NCI-H2196 (cell line): Measurements from ENCODE around the gene PLEKHB1.

Experiments used
- DNase-seq: peaks from one replicate; lab custom pipeline; 2025; ENCODE audit not compliant: unreplicated experiment; lab: John Stamatoyannopoulos, UW

PLEKHB1 gene

GRCh38 chr11:73647459-73648100, 1.2 kb downstream of the PLEKHB1 start:
- peak; percentile 95 for DNase-seq

GRCh38 chr11:73648121-73648520, 1.7 kb downstream of the PLEKHB1 start:
- DNase-seq, result no peak

DNA sequence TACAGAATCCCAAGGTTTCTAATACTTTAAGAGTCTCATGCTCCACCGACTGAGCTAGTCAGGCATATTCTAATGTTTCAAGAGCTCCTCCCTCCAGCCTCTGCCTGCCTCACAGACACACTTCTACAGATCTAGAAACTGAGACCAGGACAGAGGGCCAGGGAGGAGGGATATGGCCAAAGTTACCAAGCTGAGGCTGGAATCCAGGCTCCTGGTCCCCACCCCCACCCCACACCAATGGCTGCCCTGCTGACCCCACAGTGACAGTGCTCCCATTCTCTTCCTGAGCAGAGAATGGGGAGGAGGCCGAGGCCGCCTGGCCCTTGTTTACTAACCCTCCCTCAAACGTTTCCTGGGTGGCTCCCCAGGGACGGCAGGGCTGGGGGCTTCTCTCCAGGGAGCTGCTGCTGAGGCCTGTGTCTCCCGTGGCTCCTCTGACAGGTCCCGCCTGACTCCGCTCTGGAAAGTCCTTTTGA, 2.2 kb downstream of the PLEKHB1 start:
- DNase-seq, result no peak

DNA sequence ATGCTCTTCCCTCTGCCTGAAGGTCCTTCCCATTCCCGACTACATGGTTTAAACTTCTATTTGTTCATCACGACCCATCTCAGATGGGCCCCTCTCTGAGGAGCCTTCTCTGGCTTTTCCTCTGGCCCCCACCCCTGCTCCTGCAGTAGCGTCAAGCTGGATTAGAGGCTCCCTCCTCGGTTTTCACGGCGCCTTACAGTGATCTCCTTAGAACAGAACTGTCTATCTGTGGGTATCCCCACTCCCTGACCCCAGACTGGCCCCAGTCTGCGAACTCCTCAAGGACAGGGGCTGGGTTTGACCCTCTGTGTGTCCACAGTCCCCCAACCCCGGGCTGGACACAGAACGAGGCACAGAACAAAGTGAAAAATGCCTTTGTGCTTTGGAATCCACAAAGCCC, 2.8 kb downstream of the PLEKHB1 start:
- no peak for DNase-seq

GRCh38 chr11:73650400-73650799, 4.0 kb downstream of the PLEKHB1 start:
- no peak for DNase-seq

DNA sequence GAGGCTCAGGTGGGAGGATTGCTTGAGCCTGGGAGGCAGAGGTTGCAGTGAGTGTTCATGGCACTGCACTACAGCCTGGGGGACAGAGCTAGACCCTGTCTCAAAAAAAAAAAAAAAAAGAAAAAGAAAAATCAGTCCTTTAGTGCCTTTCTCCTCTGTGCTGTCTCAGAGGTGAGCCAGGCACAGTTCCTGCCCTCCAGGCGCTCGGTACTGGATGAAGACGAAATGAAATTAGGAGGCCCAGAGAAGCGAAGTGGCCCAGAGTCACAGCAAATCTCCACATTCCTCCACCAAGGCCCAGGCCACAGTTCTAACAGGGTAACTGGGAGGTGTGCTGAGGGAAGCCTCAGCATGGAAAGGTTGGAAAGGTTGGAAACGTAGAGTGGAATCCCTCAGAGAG, 4.9 kb downstream of the PLEKHB1 start:
- no peak for DNase-seq

DNA sequence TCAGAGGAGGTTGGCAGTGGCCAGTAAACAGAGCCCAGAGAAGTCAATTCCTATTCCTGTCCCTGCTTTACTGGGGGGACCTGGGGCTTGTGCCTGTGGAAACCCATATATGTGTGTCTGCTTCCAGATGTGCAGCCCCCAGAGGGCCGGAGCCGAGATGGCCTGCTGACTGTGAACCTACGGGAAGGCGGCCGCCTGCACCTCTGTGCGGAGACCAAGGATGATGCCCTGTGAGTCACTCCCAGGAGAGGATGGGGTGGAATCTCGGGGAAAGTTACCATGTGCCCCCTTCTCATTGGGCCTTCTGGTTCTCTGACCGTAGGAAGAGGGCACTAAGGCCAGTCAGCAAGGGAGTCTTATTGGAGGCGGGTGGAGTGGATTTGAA, 5.3 kb downstream of the PLEKHB1 start:
- no peak for DNase-seq

GRCh38 chr11:73652046-73652730, 5.8 kb downstream of the PLEKHB1 start:
- DNase-seq, result peak; percentile 50

DNA sequence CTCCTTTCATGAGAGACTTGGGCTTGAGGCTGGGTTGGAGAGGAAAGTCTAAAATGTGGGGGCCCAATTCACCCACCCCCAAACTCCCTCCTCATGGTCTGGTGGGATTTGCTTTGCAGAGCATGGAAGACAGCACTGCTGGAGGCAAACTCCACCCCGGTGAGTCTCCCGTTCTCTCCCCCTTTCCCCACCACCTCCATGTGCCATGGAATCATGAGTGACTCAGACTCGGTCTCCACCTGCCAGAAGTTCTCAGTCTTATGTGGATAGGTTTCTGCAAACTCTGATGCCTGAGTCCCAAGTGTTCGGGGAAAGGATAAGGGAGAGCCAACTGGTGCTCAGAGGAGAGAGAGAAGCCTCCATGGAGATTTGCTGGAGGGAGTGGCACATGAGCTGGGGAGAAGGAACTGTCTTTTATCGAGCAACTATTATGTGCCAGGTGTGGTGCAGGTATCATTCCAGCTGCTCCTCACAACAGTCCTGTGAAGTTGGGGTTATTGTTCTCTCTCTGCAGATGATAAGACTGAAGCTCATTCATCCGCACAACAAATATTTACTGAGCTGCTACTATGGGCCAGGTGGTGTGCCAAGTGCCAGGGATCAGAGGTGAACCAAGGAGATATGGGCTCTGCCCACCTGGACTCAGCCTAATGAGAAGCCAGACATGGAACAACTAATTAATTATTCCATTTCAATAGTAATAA, 6.6 kb downstream of the PLEKHB1 start:
- no peak for DNase-seq

DNA sequence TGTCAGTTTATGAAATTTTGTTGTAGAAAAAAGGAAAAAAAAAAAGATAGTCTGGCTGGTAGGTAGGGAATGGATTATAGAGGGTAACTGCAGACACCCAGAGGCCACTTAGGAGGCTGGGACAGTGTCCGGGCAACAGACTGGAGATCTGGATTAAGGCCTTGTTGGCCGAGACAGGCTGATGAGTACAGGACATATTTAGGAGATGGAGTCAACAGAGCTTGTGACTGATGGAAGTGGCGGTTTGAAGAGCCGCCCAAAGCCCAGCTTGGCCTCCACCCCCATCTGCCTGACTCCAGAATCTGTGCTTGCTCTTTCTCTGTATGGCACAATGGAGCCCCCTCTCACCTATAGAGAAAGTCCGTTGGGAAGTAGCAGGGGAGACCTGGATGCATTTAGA, 7.6 kb downstream of the PLEKHB1 start:
- no peak for DNase-seq

GRCh38 chr11:73654482-73655021, 8.2 kb downstream of the PLEKHB1 start:
- no peak for DNase-seq

DNA sequence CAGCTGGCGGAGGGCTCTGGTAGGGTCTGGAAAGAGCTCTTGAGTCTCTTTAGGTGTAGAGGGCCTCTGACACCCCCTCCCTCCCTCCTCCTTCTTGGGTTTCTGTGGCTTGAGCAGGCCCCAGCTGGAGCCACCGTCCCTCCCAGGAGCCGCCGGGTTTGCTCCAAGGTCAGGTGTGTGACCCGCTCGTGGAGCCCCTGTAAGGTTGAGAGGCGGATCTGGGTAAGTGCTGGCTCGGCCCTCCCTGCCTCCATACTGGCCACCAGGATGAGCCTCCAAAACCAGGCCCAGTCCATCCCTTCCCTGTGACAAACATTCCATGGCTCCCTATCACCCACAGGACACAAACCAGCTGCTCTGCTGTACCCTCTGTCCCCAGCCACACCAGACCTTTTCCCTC, 9.3 kb downstream of the PLEKHB1 start:
- DNase-seq, result no peak

- no peak for DNase-seq
Measured at GRCh38 chr11:73656985-73657384, 10.6 kb downstream of the PLEKHB1 start.

GRCh38 chr11:73659961-73660360, 13.6 kb downstream of the PLEKHB1 start:
- DNase-seq, result no peak

GRCh38 chr11:73660497-73661034, 14.2 kb downstream of the PLEKHB1 start:
- no peak for DNase-seq

DNA sequence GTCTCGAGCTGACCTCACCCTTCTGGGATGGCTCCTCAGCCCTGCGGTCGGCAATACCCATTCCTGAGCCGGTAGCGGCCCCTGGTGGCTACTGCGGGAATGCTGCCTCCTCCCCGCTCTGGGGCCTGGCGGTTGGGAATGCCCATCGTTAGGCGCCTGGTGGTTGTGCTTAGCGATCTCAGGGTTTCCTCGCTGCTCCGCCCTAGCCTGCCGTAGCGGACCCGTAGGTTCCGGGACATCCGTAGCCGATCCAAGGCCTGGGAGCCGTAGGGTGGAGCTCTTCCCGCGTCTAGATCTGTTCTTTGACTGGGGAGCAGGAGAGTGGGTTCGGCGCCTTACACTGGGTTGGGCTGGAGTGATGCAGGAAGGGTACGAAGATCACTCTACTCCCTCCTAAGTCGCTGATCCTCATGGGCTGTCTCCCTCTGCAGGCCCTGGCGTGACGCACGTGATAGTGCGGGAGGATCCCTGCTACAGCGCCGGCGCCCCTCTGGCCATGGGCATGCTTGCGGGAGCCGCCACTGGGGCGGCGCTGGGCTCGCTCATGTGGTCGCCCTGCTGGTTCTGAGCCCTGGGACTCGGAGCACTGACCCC, 14.8 kb downstream of the PLEKHB1 start:
- DNase-seq, result no peak

DNA sequence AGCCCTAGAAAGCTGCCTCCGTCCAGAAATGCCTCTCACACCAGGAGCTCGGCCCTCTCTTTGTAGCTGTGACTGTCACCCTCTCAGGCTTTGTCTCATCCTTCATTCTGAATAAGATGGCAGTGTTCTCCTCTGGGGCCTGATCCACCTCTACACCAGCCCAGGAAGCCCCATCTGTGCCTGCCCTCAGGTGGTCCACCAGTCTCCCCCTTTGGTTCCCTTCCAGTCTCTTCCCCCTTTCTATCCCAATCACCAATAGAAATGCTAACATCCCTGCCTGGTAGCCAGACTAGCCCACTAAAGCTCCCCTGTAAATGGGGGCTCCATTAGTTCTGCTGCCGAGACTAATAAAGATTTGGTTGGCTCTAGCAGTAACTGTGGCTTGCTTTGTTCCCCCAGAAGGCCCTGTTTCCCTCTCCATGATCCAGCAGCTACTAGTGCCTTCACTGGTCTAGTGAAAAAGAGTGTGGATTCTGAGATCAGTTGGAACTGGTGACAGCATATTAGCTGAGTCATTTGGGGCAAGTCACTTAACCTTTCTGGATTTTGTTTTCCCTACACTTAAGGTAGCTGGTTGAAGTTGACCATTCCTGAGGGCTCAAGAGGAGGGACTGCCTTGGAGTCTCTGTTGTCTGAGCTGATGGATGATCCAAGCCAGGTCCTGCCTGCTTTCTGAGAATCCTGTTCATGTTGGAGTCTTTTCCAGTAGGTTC, 16.2 kb downstream of the PLEKHB1 start:
- DNase-seq, result no peak

GRCh38 chr11:73663604-73664495, 17.5 kb downstream of the PLEKHB1 start:
- no peak for DNase-seq

DNA sequence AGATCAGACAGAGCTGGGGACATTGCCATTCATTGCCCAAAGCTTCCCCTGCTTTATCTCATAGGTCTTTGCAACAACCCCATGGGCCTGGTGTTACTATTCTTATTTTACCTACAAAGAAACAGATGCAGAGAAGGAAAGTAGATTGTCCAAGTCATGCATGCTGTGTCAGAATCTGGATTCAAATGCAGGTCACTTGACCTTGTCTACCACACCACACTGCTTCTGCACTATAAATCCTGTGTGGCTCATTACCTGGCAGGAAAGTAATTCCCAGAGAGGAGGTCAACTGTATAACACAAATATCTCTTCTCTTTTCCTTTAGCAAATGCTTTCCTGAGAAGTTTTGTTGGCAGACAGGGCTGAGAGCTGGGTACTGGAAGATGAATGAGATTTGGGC, 18.5 kb downstream of the PLEKHB1 start:
- DNase-seq, result no peak

GRCh38 chr11:73667891-73668290, 21.5 kb downstream of the PLEKHB1 start:
- DNase-seq, result no peak
